Endothelial cell of umbilical vein (primary cell): Measurements from ENCODE around the gene PCDHGC3. TPM values are rescaled to one million over a fixed set of nuclear protein-coding genes. Genes with fewer than 3 reads are reported as not detected.

ENCODE experiments used
- BruUV-seq: library from RNA; stranded (reverse); fragments of 400-500 nt; replicated peaks from 2 replicates; lab custom pipeline; 2021; lab: Mats Ljungman, UMichigan
- CTCF ChIA-PET: fragments of 300-600, 350-600 bp; sonication (Branson Sonifier 250); formaldehyde crosslinking; loops from one replicate; lab custom pipeline; 2021; ENCODE audit warnings: antibody characterized with exemption, inconsistent platforms; lab: Charles Lee
- POLR2A ChIA-PET: fragments of 300-600, 350-600 bp; sonication (Branson Sonifier 250); formaldehyde crosslinking; loops from one replicate; lab custom pipeline; 2021; ENCODE audit warnings: antibody characterized with exemption, inconsistent platforms; lab: Charles Lee
- DNase-seq: peaks from one replicate; pipeline ENCODE4 v3.0.0-alpha.2; 2011; ENCODE audit warnings: low read depth, low spot score
- FAIRE-seq: peaks from 2 replicates; lab custom pipeline; 2011; peaks lifted over from hg19 to GRCh38; lab: Jason Lieb, UNC
- H2AFZ ChIP-seq: 2 replicates; pipeline ENCODE4 v1.6.0; 2012; ENCODE audit warnings: low read depth, low read length, control low read depth, inconsistent platforms
- H3K27ac ChIP-seq: 2 replicates; pipeline ENCODE4 v1.5.1; 2011; ENCODE audit warnings: low read depth, mild to moderate bottlenecking, control low read depth, low read length, moderate library complexity; ENCODE audit not compliant: insufficient read depth
- H3K27me3 ChIP-seq, 2 experiments: 2 replicates each; pipeline versions ENCODE4 v1.6.0 to v1.6.1; 2011; ENCODE audit warnings: low read length in 2 of 2, mixed read lengths in 1 of 2; ENCODE audit not compliant: control insufficient read depth in 2 of 2, insufficient read depth in 2 of 2
- H3K36me3 ChIP-seq, 2 experiments: 2 replicates in 1 of 2; 3 replicates in 1 of 2; pipeline ENCODE4 v1.5.1; 2011; ENCODE audit warnings: low read length in 2 of 2, mild to moderate bottlenecking in 1 of 2, moderate library complexity in 1 of 2; ENCODE audit not compliant: control insufficient read depth in 2 of 2, insufficient read depth in 2 of 2; ENCODE audit errors: extremely low read depth in 1 of 2
- H3K4me1 ChIP-seq: 3 replicates; pipeline ENCODE4 v1.5.1; 2011; ENCODE audit warnings: mild to moderate bottlenecking, low read length; ENCODE audit not compliant: control insufficient read depth, insufficient read depth; ENCODE audit errors: extremely low read depth
- H3K4me2 ChIP-seq: 2 replicates; pipeline ENCODE4 v1.6.1; 2011; ENCODE audit warnings: low read length, control low read depth, mixed read lengths; ENCODE audit not compliant: insufficient read depth
- H3K4me3 ChIP-seq, 3 experiments: fragments of 200-600 bp in 1 of 3; sonication (generic), shearing (Covaris generic) in 1 of 3; replicated peaks in 1 of 3; 2 replicates each; pipeline ENCODE4 v1.5.1; 2011 to 2016; ENCODE audit warnings: control low read depth in 3 of 3, low read length in 3 of 3, mild to moderate bottlenecking in 2 of 3, inconsistent platforms in 1 of 3, low read depth in 1 of 3, moderate library complexity in 1 of 3; ENCODE audit not compliant: insufficient read depth in 1 of 3
- H3K79me2 ChIP-seq: 2 replicates; pipeline ENCODE4 v1.6.0; 2012; ENCODE audit warnings: low read length, inconsistent platforms; ENCODE audit not compliant: control insufficient read depth, insufficient read depth
- H3K9ac ChIP-seq: replicated peaks from 2 replicates; pipeline ENCODE3; 2011; ENCODE audit warnings: low read length, control low read depth; ENCODE audit not compliant: insufficient read depth; ENCODE audit errors: extremely low read depth
- H3K9me1 ChIP-seq: replicated peaks from 3 replicates; pipeline ENCODE4 v1.6.0; 2011; ENCODE audit warnings: mild to moderate bottlenecking, low read length; ENCODE audit not compliant: control insufficient read depth, insufficient read depth; ENCODE audit errors: extremely low read depth
- H3K9me3 ChIP-seq: replicated peaks from 2 replicates; pipeline ENCODE4 v1.5.1; 2012; ENCODE audit warnings: low read length, inconsistent platforms; ENCODE audit not compliant: control insufficient read depth, insufficient read depth
- H4K20me1 ChIP-seq: replicated peaks from 2 replicates; pipeline ENCODE3; 2011; ENCODE audit warnings: mild to moderate bottlenecking, low read length; ENCODE audit not compliant: control insufficient read depth, insufficient read depth; ENCODE audit errors: extremely low read depth
- EZH2 ChIP-seq: IDR thresholded peaks from 2 replicates; pipeline ENCODE4 v1.6.1; 2012; ENCODE audit warnings: borderline replicate concordance, low read depth, mild to moderate bottlenecking, moderate library complexity, low read length, inconsistent platforms; ENCODE audit not compliant: severe bottlenecking
- FOS ChIP-seq: IDR thresholded peaks from 2 replicates; pipeline ENCODE4 v1.6.1; 2011; ENCODE audit warnings: mild to moderate bottlenecking, low read length, moderate library complexity, borderline replicate concordance; ENCODE audit not compliant: insufficient read depth
- GATA2 ChIP-seq: IDR thresholded peaks from 2 replicates; pipeline ENCODE4 v1.7.0; 2011; ENCODE audit warnings: low read depth, mild to moderate bottlenecking, moderate library complexity, mixed read lengths, low read length; ENCODE audit not compliant: insufficient read length, insufficient read depth
- JUN ChIP-seq: IDR thresholded peaks from 2 replicates; pipeline ENCODE4 v1.6.1; 2011; ENCODE audit warnings: borderline replicate concordance, low read depth; ENCODE audit not compliant: insufficient read length, insufficient read depth
- MYC ChIP-seq: IDR thresholded peaks from one replicate; pipeline ENCODE4 v1.6.1; 2011; ENCODE audit warnings: mild to moderate bottlenecking, low read depth, low read length
- POLR2A ChIP-seq: IDR thresholded peaks from 2 replicates; pipeline ENCODE4 v1.6.1; 2012; ENCODE audit warnings: low read depth, mild to moderate bottlenecking, control low read depth, low read length
- POLR2AphosphoS5 ChIP-seq: IDR thresholded peaks from 2 replicates; pipeline ENCODE4 v1.6.1; 2012; ENCODE audit warnings: low read depth, mild to moderate bottlenecking, control low read depth, low read length, moderate library complexity; ENCODE audit not compliant: insufficient read depth
- dilution Hi-C: fragments of 300-500 bp; cut with MboI; formaldehyde crosslinking; loops from one replicate; pipeline ENCODE4 v1.15.0; 2019; ENCODE audit warnings: low sequenced_read_pairs; ENCODE audit not compliant: extremely low pct_ligation_motif_present
- intact Hi-C: fragments of 100-400 bp; cut with micrococcal nuclease; formaldehyde crosslinking; loops from one replicate; pipeline ENCODE4 v1.10.0; 2022
- polyA plus RNA-seq, 4 experiments: library from polyadenylated mRNA; depleted of rRNA in 3 of 4; stranded (reverse) in 3 of 4; unstranded in 1 of 4; fragments of >200 nt; gene quantifications; 2 replicates each; pipeline versions ENCODE4 v1.2.1 to v1.2.3, GENCODE V29; 2011 to 2012; ENCODE audit warnings: missing spikeins in 1 of 4
- total RNA-seq: library from RNA; stranded (reverse); gene quantifications from 2 replicates; pipeline ENCODE4 v1.2.3, GENCODE V29; 2021
- TF ChIP-seq, protein P1 (sequence below), 2 donors: IDR thresholded peaks; 1 replicate in 1 of 2; 2 replicates in 1 of 2; pipeline ENCODE4 v1.5.1; 2011; ENCODE audit warnings: low read length in 2 of 2, mild to moderate bottlenecking in 2 of 2, moderate library complexity in 2 of 2, control low read depth in 1 of 2, inconsistent platforms in 1 of 2, low read depth in 1 of 2; ENCODE audit not compliant: insufficient read depth in 1 of 2; ENCODE audit errors: extremely low read depth in 1 of 2
- TF ChIP-seq, protein P2 (sequence below): IDR thresholded peaks from 2 replicates; pipeline ENCODE4 v1.6.1; 2011; ENCODE audit not compliant: insufficient read depth, insufficient read length

Gene PCDHGC3
- total and polyA plus RNA-seq, 2 donors (not counting 3 experiments of a cell fraction or from before 2014, with no cell fraction given) = 9.2 to 36.1 TPM

DNA sequence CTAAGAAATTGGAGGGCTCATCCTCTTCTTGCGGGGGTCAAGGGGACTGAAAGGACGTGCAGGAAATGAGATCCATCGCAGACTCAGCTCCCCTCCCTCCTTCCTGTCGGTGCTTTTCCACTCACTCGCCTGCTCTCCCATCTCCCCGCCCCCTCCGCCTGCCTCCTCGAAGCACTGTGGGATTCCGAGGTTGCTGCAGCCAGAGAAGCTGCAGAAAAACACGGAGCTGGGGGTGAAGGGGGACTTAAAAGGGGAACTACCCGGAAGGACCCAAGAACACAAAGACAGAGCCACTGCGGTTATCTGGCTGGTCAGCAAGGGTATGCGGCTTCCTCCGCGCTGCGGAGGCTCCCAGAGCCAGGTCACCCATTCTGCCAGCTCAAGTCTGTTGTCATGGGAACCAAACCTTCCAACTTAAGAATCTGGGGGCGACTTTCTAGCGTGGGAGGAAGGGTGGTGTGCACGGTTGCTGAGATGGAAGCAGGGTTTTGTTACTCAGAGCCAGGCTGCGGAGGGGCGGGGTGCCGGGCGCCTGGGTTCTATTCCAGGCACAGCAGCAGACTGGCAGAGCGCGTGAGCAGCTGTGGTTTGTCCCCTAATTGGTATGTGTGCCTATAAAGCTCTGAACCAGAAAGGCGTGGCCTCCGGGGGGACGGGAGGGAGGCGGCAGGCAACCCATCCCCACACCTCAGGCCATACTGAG, 38.0 kb downstream of the PCDHGC3 start:
- Histone ChIP-seq H3K9me3 (no peaks in the 10 kb centered on the region), H3K9ac (peak overlapping the region; percentile 30), H3K36me3 (peaks cover 2 to 9% of the 10 kb centered on the region in 2 experiments), H2AFZ (no peak overlapping the region), H3K4me2 (peak overlapping the region; percentile 71), H3K27me3 (no peaks in the 10 kb centered on the region), H3K4me1 (peaks cover 26% of the 10 kb centered on the region), H3K79me2 (no peaks in the 10 kb centered on the region), H3K4me3 (peak overlapping the region; percentile 44 to 51 (median 49)), H4K20me1 (no peaks in the 10 kb centered on the region), H3K9me1 (no peaks in the 10 kb centered on the region), H3K27ac (peak overlapping the region; percentile 10)
- dilution Hi-C loops (no loop called here), intact Hi-C loops (loop anchor here (1.0 to 2.0 kb wide), 3 partner anchors 8 to 83 kb away; partner anchors contain the start of gene PCDHGA12)
- POLR2A ChIA-PET = interaction anchor here (0.6 to 1.3 kb wide), 4 partner anchors 8 to 110 kb away, joined by 3 read pairs; partner anchors contain the start of gene PCDHGC3
- BruUV-seq = no TSS peak
- DNase-seq (peak; percentile 80), FAIRE-seq (peak; percentile 85)
- CTCF ChIA-PET = interaction anchor here (0.8 to 9.8 kb wide), 22 partner anchors 8 to 291 kb away, joined by 3 to 158 read pairs (median 10); partner anchors contain the start of genes FCHSD1, PCDHB14, PCDHGA10 and PCDHGA11
- TF ChIP-seq, protein P1, sequence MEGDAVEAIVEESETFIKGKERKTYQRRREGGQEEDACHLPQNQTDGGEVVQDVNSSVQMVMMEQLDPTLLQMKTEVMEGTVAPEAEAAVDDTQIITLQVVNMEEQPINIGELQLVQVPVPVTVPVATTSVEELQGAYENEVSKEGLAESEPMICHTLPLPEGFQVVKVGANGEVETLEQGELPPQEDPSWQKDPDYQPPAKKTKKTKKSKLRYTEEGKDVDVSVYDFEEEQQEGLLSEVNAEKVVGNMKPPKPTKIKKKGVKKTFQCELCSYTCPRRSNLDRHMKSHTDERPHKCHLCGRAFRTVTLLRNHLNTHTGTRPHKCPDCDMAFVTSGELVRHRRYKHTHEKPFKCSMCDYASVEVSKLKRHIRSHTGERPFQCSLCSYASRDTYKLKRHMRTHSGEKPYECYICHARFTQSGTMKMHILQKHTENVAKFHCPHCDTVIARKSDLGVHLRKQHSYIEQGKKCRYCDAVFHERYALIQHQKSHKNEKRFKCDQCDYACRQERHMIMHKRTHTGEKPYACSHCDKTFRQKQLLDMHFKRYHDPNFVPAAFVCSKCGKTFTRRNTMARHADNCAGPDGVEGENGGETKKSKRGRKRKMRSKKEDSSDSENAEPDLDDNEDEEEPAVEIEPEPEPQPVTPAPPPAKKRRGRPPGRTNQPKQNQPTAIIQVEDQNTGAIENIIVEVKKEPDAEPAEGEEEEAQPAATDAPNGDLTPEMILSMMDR (IDR thresholded peaks at IDR 0.05; ENCODE audit: extremely low read depth in 1 of 2, insufficient read depth in 1 of 2, low read depth in 1 of 2, low read length in 2 of 2) = no peak
- TF ChIP-seq, protein P2, sequence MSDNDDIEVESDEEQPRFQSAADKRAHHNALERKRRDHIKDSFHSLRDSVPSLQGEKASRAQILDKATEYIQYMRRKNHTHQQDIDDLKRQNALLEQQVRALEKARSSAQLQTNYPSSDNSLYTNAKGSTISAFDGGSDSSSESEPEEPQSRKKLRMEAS = no peak
- TF ChIP-seq POLR2A (peak; percentile 4), GATA2 (peak; percentile 16), POLR2AphosphoS5 (no peak), JUN (no peak), MYC (no peak), FOS (no peak), EZH2 (no peak)
